BJ (cell line): ENCODE measurements around the gene STRN. TPM values are rescaled to one million over a fixed set of nuclear protein-coding genes. Genes with fewer than 3 reads are reported as not detected.
"Not testable (repeated sequence)": the region's sequence is repeated elsewhere in the genome, so short reads cannot be mapped to it uniquely, and the experiment has no call there.

ENCODE experiments used
- CTCF ChIA-PET: fragments of 350-600 bp; formaldehyde crosslinking; extraction: SDS; loops from one replicate; lab custom pipeline; 2021; ENCODE audit warnings: antibody characterized with exemption, inconsistent platforms; lab: Yijun Ruan, JAX
- POLR2A ChIA-PET: fragments of 300-600 bp; sonication (Branson Sonifier 250); formaldehyde crosslinking; extraction: SDS; loops from one replicate; lab custom pipeline; 2021; ENCODE audit warnings: antibody characterized with exemption; lab: Charles Lee
- DNase-seq: peaks from one replicate; pipeline ENCODE4 v3.0.0-alpha.2; 2011; ENCODE audit warnings: low read depth
- H3K27me3 ChIP-seq: 2 replicates; pipeline ENCODE4 v1.6.0; 2011; ENCODE audit warnings: low read length; ENCODE audit not compliant: control insufficient read depth, insufficient read depth
- H3K36me3 ChIP-seq: 2 replicates; pipeline ENCODE4 v1.5.1; 2011; ENCODE audit warnings: low read length; ENCODE audit not compliant: control insufficient read depth, insufficient read depth
- H3K4me3 ChIP-seq: 2 replicates; pipeline ENCODE4 v1.5.1; 2011; ENCODE audit warnings: low read depth, mild to moderate bottlenecking, control low read depth, low read length
- CTCF ChIP-seq: IDR thresholded peaks from 2 replicates; pipeline ENCODE4 v1.5.1; 2011; ENCODE audit warnings: low read depth, mild to moderate bottlenecking, control low read depth, inconsistent platforms, low read length, moderate library complexity; ENCODE audit not compliant: insufficient read depth
- polyA plus RNA-seq: library from polyadenylated mRNA; depleted of rRNA; stranded (reverse); fragments of >200 nt; gene quantifications from 2 replicates; pipeline ENCODE4 v1.2.3, GENCODE V29; 2011

Gene STRN
- polyA plus RNA-seq, 1 experiment: 8.5 TPM

GRCh38 chr2:36902385-36903120 lies 63.8 kb downstream of the STRN start:
- Histone ChIP-seq H3K36me3 (no peaks in the 10 kb centered on the region), H3K27me3 (no peaks in the 10 kb centered on the region), H3K4me3 (no peak overlapping the region)
- CTCF ChIA-PET: interaction anchor here (0.8 to 1.1 kb wide), 3 partner anchors 9 to 22 kb away, joined by 3 to 4 read pairs (median 3); no protein-coding TSS in a partner anchor
- no peak for DNase-seq
- POLR2A ChIA-PET: interaction anchor here (0.5 kb wide), 1 partner anchor 14 kb away, joined by 3 read pairs; no protein-coding TSS in a partner anchor
- TF ChIP-seq CTCF: no peak

GRCh38 chr2:36892805-36893204 lies 73.5 kb downstream of the STRN start:
- ChIA-PET POLR2A (no interaction called here), CTCF (interaction anchor here (0.8 to 1.1 kb wide), 2 partner anchors 10 to 19 kb away, joined by 4 read pairs; no protein-coding TSS in a partner anchor)
- no peak for DNase-seq
- H3K4me3 ChIP-seq: no peak overlapping the region
- H3K36me3 ChIP-seq: peaks cover 1% of the 10 kb centered on the region; the same call in 1 of the 2 replicates
- TF ChIP-seq CTCF: no peak
- H3K27me3 ChIP-seq: no peaks in the 10 kb centered on the region

GRCh38 chr2:36889795-36890194 lies 76.5 kb downstream of the STRN start:
- H3K36me3 ChIP-seq: peaks cover 1% of the 10 kb centered on the region; the same call in 1 of the 2 replicates
- no peak overlapping the region for H3K4me3 ChIP-seq
- POLR2A ChIA-PET: interaction anchor here (0.6 kb wide), 1 partner anchor 231 kb away, joined by 4 read pairs; no protein-coding TSS in a partner anchor
- DNase-seq: peak; percentile 74
- CTCF ChIA-PET: interaction anchor here (0.6 kb wide), 1 partner anchor 110 kb away, joined by 3 read pairs; no protein-coding TSS in a partner anchor
- TF ChIP-seq CTCF: no peak
- no peaks in the 10 kb centered on the region for H3K27me3 ChIP-seq

GRCh38 chr2:36887095-36887494 lies 79.2 kb downstream of the STRN start:
- CTCF ChIA-PET, POLR2A ChIA-PET: not testable (repeated sequence)

GRCh38 chr2:36886664-36887063 lies 79.7 kb downstream of the STRN start:
- CTCF ChIA-PET: no interaction called here
- POLR2A ChIA-PET: no interaction called here
- Histone ChIP-seq H3K36me3 (peaks cover 3% of the 10 kb centered on the region), H3K27me3 (no peaks in the 10 kb centered on the region), H3K4me3 (no peak overlapping the region)
- no peak for TF ChIP-seq CTCF
- DNase-seq: no peak

More at GRCh38 chr2:36887095-36887494, 79.2 kb downstream of the STRN start:
- not testable (repeated sequence) for H3K27me3 ChIP-seq, H3K4me3 ChIP-seq, H3K36me3 ChIP-seq, DNase-seq
